ENCODE results near the gene RABEP2. TPM values are rescaled to one million over a fixed set of nuclear protein-coding genes. Genes with fewer than 3 reads are reported as not detected.

Gene RABEP2
- total RNA-seq, 1 experiment from 2014 or later: 17.5 TPM

DNA sequence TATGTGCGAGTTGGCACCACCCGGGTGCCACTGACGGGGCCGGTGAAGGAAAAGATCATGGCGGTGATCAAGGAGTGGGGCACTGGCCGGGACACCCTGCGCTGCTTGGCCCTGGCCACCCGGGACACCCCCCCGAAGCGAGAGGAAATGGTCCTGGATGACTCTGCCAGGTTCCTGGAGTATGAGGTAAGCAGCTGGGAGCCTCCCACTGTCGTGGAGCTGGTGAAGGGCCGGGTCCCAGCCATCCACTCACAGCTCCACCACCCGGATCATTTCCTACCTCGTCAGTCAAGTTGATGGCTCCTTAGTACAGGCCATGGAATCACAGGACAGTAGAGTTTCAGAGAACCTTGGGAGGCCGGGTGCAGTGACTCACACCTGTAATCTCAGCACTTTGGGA lies 26.8 kb downstream of the RABEP2 start:
- H3K23ac ChIP-seq (ENCODE audit: insufficient read length, low read depth, low read length): no peak overlapping the region
- no peak overlapping the region for H3K4ac ChIP-seq (ENCODE audit: low read depth, low read length)
- no CpG with 5 or more reads among the region's 15 CpGs for WGBS (ENCODE audit: extremely low coverage, insufficient read length, low lambda C conversion rate)
- no peaks in the 10 kb centered on the region for H3K79me2 ChIP-seq (ENCODE audit: insufficient read depth, low read length)
- no peak overlapping the region for H3K14ac ChIP-seq (ENCODE audit: insufficient read depth, low read length)
- H4K8ac ChIP-seq (replicated peaks; ENCODE audit: insufficient read length, low read depth, low read length): no peak overlapping the region
- no peak overlapping the region for H3K18ac ChIP-seq (ENCODE audit: insufficient read length, low read depth, low read length)
- no peaks in the 10 kb centered on the region for H3K4me1 Mint-ChIP-seq
- no peak overlapping the region for H2BK12ac ChIP-seq (ENCODE audit: insufficient read length, low read depth, low read length)
- H3K27ac Mint-ChIP-seq: peak overlapping the region; percentile 64 to 77 (median 77); a peak in 2 of 7 replicates
- H3K9ac ChIP-seq (ENCODE audit: extremely low read depth, insufficient read length, low read length): no peak overlapping the region
- H3K27ac ChIP-seq (ENCODE audit: insufficient read length, low read depth, low read length): no peak overlapping the region
- no peak overlapping the region for H2BK5ac ChIP-seq (ENCODE audit: insufficient read length, low read length)
- H4K91ac ChIP-seq (ENCODE audit: insufficient read length, low read depth, low read length): no peak overlapping the region
- no peaks in the 10 kb centered on the region for H3K79me1 ChIP-seq (ENCODE audit: insufficient read depth, low read depth, low read length, poor library complexity, severe bottlenecking)
- no peaks in the 10 kb centered on the region for H3K23me2 ChIP-seq (ENCODE audit: insufficient read length, low read depth, low read length, poor library complexity, severe bottlenecking)
- H4K5ac ChIP-seq (ENCODE audit: insufficient read length, low read depth, low read length): no peak overlapping the region
- no peak overlapping the region for H3T11ph ChIP-seq (ENCODE audit: low read length)
- no peak overlapping the region for H2AFZ ChIP-seq (ENCODE audit: low read length)
- no peak overlapping the region for H2BK15ac ChIP-seq (ENCODE audit: low read depth, low read length)
- DNase-seq: no peak
- no peaks in the 10 kb centered on the region for H3K4me1 ChIP-seq (ENCODE audit: insufficient read depth, low read length)
- H3K56ac ChIP-seq (ENCODE audit: insufficient read length, low read depth, low read length): no peak overlapping the region
- H3K36me3 Mint-ChIP-seq (ENCODE audit: insufficient read depth in 1 of 3, low read depth in 3 of 3): no peaks in the 10 kb centered on the region; a peak in 1 of 7 replicates
- no peak overlapping the region for H3K4me3 Mint-ChIP-seq
- H4K20me1 ChIP-seq (ENCODE audit: control insufficient read depth, insufficient read depth, insufficient read length): no peaks in the 10 kb centered on the region
- H3K4me2 ChIP-seq (ENCODE audit: insufficient read depth, insufficient read length, low read length): no peak overlapping the region
- H2BK120ac ChIP-seq (ENCODE audit: low read depth, low read length, poor library complexity, severe bottlenecking): no peak overlapping the region
- H2BK20ac ChIP-seq (ENCODE audit: low read depth, low read length, poor library complexity, severe bottlenecking): no peak overlapping the region
- H3K27me3 ChIP-seq (ENCODE audit: insufficient read depth, low read length): no peaks in the 10 kb centered on the region
- no peaks in the 10 kb centered on the region for H3K27me3 Mint-ChIP-seq (ENCODE audit: low read depth)
- H3K9me3 ChIP-seq (ENCODE audit: control insufficient read depth, low read depth, low read length): no peaks in the 10 kb centered on the region
- H3K9me3 Mint-ChIP-seq: no peaks in the 10 kb centered on the region
- TF ChIP-seq CTCF (conservative IDR thresholded peaks at IDR 0.05): no peak
- H2AK5ac ChIP-seq (ENCODE audit: insufficient read length, low read length): no peak overlapping the region
